ENCODE measurements around the gene HTR4.

HTR4 gene

GRCh38 chr5:148524721-148525120 lies 129.6 kb downstream of the HTR4 start:
- no peaks in the 10 kb centered on the region for H3K4me1 ChIP-seq
- no peaks in the 10 kb centered on the region for H3K79me2 ChIP-seq
- H3K27me3 ChIP-seq (ENCODE audit: control insufficient read depth, insufficient read depth, low read length) = no peaks in the 10 kb centered on the region
- no peak overlapping the region for H3K4me2 ChIP-seq (ENCODE audit: low read length)
- H3K9me3 ChIP-seq (ENCODE audit: control insufficient read depth, low read length) = no peaks in the 10 kb centered on the region
- H3K4me3 ChIP-seq (ENCODE audit: low read depth, low read length) = no peak overlapping the region
- no peak overlapping the region for H3K9ac ChIP-seq
- no peaks in the 10 kb centered on the region for H3K36me3 ChIP-seq (ENCODE audit: control insufficient read depth, insufficient read depth, low read length)
- no peak overlapping the region for H3K27ac ChIP-seq
- H2AFZ ChIP-seq = no peak overlapping the region
- no peak for TF ChIP-seq CTCF (IDR thresholded peaks at IDR 0.05)

- H3K9ac ChIP-seq = no peak overlapping the region
Observed at GRCh38 chr5:148523139-148523538, 131.2 kb downstream of the HTR4 start.

GRCh38 chr5:148515460-148515859 lies 138.9 kb downstream of the HTR4 start:
- Histone ChIP-seq H3K4me1 (no peaks in the 10 kb centered on the region), H3K4me2 (ENCODE audit: low read length) (no peak overlapping the region), H3K27me3 (ENCODE audit: control insufficient read depth, insufficient read depth, low read length) (no peaks in the 10 kb centered on the region), H3K9me3 (ENCODE audit: control insufficient read depth, low read length) (no peaks in the 10 kb centered on the region), H3K79me2 (no peaks in the 10 kb centered on the region), H3K9ac (no peak overlapping the region), H3K36me3 (ENCODE audit: control insufficient read depth, insufficient read depth, low read length) (no peaks in the 10 kb centered on the region), H3K4me3 (ENCODE audit: low read depth, low read length) (no peak overlapping the region), H2AFZ (no peak overlapping the region), H3K27ac (no peak overlapping the region)
- no peak for TF ChIP-seq CTCF (IDR thresholded peaks at IDR 0.05)

More at GRCh38 chr5:148523139-148523538, 131.2 kb downstream of the HTR4 start:
- H3K4me3 ChIP-seq (ENCODE audit: low read depth, low read length) = no peak overlapping the region
- H3K27me3 ChIP-seq (ENCODE audit: control insufficient read depth, insufficient read depth, low read length) = no peaks in the 10 kb centered on the region
- H3K4me1 ChIP-seq = no peaks in the 10 kb centered on the region
- H3K79me2 ChIP-seq = no peaks in the 10 kb centered on the region
- no peaks in the 10 kb centered on the region for H3K9me3 ChIP-seq (ENCODE audit: control insufficient read depth, low read length)
- no peak overlapping the region for H3K4me2 ChIP-seq (ENCODE audit: low read length)
- H3K36me3 ChIP-seq (ENCODE audit: control insufficient read depth, insufficient read depth, low read length) = no peaks in the 10 kb centered on the region
- no peak overlapping the region for H2AFZ ChIP-seq
- TF ChIP-seq CTCF (IDR thresholded peaks at IDR 0.05) = no peak
- H3K27ac ChIP-seq = no peak overlapping the region

- H3K79me2 ChIP-seq = no peaks in the 10 kb centered on the region
- H3K36me3 ChIP-seq (ENCODE audit: control insufficient read depth, insufficient read depth, low read length) = no peaks in the 10 kb centered on the region
- H3K4me1 ChIP-seq = no peaks in the 10 kb centered on the region
- H3K9me3 ChIP-seq (ENCODE audit: control insufficient read depth, low read length) = no peaks in the 10 kb centered on the region
- no peak overlapping the region for H2AFZ ChIP-seq
- no peak overlapping the region for H3K9ac ChIP-seq
- H3K27ac ChIP-seq = no peak overlapping the region
- no peaks in the 10 kb centered on the region for H3K27me3 ChIP-seq (ENCODE audit: control insufficient read depth, insufficient read depth, low read length)
- H3K4me2 ChIP-seq (ENCODE audit: low read length) = no peak overlapping the region
- TF ChIP-seq CTCF (IDR thresholded peaks at IDR 0.05) = no peak
- H3K4me3 ChIP-seq (ENCODE audit: low read depth, low read length) = no peak overlapping the region
Observed at GRCh38 chr5:148514344-148514743, 140.0 kb downstream of the HTR4 start.

- no peak overlapping the region for H3K9ac ChIP-seq
- H2AFZ ChIP-seq = no peak overlapping the region
- H3K4me3 ChIP-seq (ENCODE audit: low read depth, low read length) = no peak overlapping the region
- no peaks in the 10 kb centered on the region for H3K4me1 ChIP-seq
- H3K9me3 ChIP-seq (ENCODE audit: control insufficient read depth, low read length) = no peaks in the 10 kb centered on the region
- no peak for TF ChIP-seq CTCF (IDR thresholded peaks at IDR 0.05)
- H3K4me2 ChIP-seq (ENCODE audit: low read length) = no peak overlapping the region
- H3K79me2 ChIP-seq = no peaks in the 10 kb centered on the region
- no peaks in the 10 kb centered on the region for H3K27me3 ChIP-seq (ENCODE audit: control insufficient read depth, insufficient read depth, low read length)
- no peak overlapping the region for H3K27ac ChIP-seq
- H3K36me3 ChIP-seq (ENCODE audit: control insufficient read depth, insufficient read depth, low read length) = no peaks in the 10 kb centered on the region
Observed at GRCh38 chr5:148512498-148512897, 141.8 kb downstream of the HTR4 start.
